Stimulated activated CD4-positive, alpha-beta T cell treated with anti-CD3 and anti-CD28 coated beads, Interleukin-15, amount 100 ng/mL, for 48 hours (primary cell): ENCODE results near the gene SPOPL.
A peak's percentile ranks its signal among the peaks of the same experiment; 100 is the strongest.
"Not testable (repeated sequence)": the region's sequence is repeated elsewhere in the genome, so short reads cannot be mapped to it uniquely, and the experiment has no call there.

Source experiments
- DNase-seq, 2 donors: peaks; one replicate each; pipeline ENCODE4 v3.0.0-alpha.2; 2020; ENCODE audit warnings: low read depth in 2 of 2

The SPOPL gene

DNA sequence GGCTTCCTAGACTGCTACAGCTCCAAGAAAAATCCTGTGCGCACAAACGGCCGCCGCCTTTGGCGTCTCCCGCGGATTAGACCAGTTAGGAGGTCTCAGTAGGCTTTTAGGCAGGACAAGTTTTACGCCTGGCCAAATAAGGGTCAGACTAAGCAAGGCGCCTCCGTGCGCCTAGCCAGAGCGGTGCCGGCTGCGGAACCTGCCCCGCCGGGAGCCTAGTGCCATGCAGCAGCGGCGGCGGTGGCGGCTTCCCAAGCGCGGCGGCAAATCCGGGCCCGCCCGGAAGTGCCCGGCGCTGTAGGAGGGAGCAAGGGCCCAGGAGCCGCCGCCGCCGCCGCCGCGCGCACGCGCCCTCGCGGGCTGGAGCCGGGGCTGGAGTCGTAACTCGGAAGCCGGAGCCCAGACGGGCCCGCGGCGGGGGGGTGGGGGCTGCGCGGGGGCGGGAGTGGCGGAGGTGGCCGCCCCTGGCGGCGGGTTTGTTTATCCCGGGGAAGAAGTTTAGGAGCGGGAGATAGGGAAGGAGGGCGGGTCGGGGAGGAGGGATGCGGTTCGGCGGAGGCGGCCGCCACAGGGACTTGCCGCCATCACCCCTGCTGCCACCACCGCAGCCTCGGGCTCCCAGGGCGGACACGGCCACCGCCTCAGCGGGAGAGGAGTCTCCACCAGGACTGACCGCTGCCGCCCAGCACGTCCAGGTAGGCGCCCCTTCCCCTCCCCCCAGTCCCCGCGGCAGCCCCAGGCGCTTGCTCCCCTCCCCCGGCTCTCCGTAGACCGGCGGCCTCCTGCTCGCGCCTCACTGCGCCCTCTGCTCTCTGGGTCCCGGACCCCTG, at the start of gene SPOPL:
TSS of gene SPOPL (plus strand) at position 346 of the 830 bp plus-strand sequence. CDS start 48,447 bp downstream, outside the sequence.
- peak; percentile 69 to 75 for DNase-seq

DNA sequence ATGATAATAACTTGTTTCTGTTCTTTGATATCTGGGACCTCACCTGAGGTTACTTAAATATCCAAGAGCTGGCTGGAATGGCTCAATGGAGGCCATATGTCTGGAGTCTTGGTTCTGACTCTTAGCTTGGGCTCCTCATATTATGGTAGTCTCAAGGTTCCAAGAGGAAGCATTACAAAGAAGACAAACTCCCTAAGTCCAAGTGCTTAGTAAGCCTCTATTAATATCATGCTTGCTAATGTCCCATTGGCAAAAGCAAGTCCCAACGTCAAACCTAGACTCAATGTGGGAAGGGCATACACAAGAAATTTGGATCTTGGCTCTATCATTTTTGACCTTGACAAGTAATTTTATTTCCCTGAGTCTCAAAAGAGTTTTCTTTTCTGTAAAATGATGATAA, 49.2 kb upstream of the SPOPL start:
- DNase-seq, result no peak

DNA sequence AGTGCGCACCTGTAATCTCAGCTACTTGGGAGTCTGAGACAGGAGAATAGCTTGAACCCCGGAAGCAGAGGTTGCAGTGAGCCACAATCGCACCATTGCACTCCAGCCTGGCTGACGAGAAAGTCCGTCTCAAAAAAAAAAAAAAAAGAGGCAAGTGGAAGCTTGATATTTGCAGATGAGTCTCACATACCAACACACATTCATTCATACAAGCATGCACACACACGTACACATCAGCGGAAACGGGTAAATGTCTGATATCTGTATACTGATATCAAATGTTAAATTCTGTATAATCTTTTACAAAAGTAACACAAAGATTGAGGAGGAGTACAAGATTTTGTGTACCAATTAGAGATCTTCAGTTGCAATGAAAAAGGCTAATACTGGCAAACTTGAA, 47.8 kb upstream of the SPOPL start:
- DNase-seq, result no peak

DNA sequence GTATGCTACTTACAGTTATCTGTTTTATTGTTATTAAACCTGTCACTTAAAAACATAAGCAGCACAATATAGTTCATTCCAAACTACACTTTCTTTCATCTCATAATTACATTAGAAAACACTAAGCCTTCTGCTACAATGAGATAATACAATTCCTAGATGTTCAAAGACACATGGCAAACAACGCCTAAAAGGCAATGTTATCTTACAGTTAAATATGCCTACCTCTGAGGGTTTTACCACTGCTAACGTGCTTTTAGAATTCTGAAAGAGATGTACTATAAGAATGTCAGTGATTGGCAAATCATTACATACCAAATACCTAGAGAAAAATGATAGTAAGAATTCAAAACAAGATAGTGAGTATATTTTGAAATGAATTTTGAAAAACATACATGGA, 46.8 kb upstream of the SPOPL start:
- DNase-seq, result no peak

DNA sequence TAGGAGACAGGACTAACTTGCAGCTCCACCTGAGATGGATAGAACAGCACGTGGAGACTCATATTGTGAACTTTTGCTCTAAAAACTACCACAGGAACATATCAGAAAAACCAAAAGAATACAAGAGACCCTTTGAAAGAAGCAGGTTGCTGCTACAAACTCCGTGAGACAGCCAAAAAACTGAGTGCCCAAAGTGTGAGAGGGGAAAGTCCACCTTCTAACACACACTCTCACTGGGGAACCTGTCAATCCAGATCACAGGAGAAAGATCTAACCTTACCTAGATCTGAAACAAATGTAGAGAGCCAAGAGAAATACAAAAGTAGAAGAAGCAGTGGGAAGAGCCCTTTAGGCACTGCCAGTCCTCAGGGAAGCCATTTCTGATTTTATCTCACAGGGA, 46.3 kb upstream of the SPOPL start:
- DNase-seq, result no peak

DNA sequence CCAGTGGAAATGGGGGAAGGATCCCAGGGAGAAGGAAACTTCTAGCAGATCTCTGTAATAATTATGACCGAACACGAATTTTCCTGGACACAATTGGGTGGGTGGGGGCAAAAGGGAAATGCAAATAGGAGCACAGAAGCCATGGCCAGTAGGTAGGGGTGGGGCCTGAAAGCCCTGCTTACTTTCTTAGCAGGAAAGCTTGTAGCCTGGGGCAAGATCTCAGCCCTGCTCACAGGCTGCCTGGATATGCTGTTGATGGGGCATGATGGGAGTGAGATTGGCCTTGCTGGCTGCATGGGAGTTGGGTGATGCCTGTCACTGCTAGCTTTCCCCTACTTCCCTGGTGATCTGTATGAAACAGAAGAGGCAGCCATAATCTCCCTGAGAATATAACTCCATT, 45.9 kb upstream of the SPOPL start:
- DNase-seq, result no peak

DNA sequence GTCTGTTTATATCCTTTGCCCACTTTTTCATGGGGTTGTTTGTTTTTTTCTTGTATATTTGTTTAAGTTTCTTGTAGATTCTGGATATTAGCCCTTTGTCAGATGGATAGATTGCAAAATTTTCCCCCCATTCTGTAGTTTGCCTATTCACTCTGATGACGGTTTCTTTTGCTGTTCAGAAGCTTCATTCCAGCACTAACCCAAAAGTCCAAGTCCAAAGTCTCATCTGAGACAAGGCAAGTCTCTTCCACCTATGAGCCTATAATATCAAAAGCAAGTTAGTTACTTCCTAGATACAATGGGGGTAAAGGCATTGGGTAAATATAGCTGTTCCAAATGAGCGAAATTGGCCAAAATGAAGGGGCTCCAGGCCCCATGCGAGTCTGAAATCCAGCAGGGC, 38.9 kb upstream of the SPOPL start:
- not testable (repeated sequence) for DNase-seq

DNA sequence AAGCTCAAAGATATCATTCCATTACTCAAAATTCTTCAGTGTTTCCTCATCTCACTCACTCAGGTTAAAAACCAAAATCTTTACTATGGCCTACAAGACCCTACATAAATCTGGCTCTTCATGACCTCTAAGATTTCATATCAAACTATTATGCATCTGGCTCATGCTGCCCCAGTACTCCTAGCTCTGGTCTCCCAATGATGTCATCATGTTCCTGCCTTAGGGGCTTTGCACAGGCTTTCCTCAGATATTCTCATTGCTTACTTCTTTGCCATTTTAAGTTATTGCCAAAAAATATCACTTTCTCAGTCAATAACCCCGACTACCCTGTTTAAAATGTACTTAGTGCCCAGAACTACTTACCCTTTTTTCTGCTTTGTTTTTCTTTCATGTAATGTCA, 33.0 kb upstream of the SPOPL start:
- DNase-seq, result no peak

DNA sequence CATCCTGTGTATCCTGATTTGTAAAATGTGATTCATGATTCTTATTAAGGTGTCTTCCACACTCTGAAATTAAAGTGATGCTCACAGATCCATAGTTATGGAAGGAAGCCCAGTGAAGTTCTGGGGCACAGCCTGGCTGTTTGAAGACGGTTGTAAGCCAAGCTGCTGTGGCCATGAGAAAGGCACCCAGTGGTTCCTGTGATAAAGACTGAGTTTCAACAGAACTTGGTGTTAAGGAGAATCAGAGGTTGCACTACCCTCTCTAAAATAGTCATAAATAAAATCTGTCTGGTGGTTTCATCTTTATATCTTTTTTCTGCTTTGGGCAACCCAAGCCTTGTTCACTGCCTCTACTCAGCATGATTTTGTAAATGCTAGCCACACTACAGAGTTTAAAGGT, 32.2 kb upstream of the SPOPL start:
- DNase-seq, result no peak

DNA sequence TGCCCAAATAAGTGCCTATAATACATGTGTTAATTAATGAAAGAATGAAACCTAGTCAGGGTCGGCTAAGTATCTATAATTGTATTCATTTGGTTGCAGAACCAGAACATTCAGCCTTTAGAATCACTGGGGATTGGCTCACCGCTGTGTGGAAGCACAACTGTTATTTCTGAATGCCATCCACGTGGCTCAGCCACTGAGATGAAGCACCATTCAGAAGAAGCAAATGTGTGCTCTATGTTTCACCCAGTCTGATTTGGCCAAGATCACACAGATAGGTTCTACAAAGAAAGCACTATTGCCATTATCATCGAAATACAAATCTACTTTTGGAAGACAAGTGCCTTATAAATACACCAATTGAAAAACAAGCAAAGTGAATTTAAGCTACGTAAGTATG, 30.6 kb upstream of the SPOPL start:
- no peak for DNase-seq

DNA sequence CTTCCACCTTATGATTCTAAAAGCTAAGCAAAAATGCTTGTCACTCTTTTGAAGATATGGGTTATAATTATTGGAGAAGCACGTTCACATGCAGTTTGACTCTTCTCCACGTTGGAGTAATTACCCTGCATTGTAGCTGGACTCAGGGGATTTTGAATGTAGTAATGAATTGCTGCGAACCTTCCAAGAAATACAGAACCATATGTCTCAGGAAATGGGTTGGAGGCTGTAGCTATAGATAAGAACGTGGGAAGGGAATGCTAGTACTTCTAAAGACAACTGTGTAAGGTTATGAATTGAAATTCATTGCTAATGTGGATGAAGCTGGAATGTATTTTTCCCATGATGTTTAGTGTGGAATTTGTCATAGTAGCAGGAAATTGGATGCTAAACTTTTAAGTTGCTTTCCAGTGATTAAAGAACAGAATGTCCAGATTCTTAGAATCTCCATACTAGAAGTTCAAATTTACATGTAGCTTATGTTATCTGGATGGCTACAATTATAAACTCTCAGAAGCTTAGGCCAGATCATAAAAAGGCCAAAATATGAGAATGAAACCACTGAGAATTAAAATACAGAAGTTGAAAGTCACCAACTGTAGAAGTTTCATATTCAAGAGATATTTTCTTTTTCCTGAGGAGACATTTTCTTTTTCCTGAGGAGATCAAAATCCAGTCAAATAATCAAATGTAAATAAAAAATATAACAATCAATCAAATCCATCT, 27.3 kb upstream of the SPOPL start:
- no peak for DNase-seq

DNA sequence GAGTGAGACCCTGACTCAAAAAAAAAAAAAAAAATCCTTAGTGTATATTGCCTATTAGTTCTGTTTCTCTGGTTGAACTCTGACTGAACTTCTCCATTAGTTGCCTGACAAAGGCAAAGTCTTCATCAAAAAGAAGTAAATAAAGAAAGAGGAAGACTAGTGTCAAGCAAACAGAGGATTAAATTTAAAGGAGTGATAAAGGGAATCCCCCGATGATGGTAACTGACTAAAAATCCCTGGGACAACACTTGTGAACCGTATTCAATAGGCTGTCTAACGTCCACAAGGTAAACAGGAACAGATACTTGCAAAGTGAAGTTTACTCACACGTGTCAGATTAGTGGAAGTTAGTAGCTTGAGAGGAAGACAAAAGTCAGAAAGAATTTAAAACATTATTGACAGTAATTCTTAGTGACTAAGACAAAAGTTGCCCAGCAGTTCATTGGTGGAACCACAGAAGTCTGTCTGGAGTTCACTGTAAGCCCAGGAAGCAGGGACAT, 26.2 kb upstream of the SPOPL start:
- DNase-seq, result no peak

DNA sequence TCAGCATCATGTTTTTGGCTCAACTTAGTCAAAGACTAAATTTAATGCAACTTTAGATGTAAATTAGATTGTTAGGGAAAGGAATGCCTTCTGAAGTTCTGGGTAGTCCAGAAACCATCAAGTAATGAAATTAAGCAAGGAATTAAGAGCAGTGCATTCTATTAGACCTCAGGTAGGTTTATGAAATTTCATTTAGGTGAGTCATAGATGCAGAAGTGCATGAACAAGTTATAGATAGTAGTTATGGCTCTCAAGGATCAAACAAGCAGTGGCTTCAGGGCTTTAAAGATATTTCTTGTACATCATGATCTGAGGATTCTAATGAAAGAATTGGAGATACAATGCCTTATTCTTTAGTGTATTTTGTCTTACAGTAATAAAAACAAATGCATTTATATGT, 25.4 kb upstream of the SPOPL start:
- no peak for DNase-seq

DNA sequence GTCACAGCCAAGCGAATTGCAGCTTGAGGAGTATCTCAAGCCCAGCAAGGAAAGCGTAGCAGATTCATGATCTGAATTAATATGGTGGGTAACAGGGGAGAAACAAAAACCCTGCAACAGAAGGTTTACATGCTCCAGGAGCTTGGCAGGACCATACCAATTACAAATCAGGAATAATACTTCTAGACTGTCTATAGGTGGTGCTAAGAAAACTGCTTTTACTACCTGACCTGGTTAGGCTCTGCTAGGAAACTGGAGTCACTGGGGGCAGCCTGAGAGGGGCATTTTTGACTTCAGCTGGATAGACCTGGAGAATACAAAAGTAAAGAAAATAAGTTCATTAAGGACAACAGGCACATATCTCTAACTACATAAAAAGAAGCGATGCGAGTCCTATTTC, 24.6 kb upstream of the SPOPL start:
- DNase-seq, result no peak

DNA sequence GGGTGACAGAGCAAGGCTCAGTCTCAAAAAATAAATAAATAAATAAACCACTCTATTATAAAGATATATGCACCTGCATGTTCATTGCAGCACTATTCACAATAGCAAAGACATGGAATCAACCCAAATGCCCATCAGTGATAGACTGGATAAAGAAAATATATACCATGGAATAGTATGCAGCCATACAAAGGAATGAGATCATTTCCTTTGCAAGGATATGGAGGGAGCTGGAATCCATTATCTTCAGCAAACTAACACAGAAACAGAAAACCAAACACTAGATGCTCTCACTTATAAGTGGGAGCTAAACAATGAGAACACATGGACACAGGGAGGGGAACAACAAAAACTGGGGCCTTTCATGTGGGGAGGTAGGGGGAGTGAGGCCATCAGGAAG, 18.8 kb upstream of the SPOPL start:
- not testable (repeated sequence) for DNase-seq

DNA sequence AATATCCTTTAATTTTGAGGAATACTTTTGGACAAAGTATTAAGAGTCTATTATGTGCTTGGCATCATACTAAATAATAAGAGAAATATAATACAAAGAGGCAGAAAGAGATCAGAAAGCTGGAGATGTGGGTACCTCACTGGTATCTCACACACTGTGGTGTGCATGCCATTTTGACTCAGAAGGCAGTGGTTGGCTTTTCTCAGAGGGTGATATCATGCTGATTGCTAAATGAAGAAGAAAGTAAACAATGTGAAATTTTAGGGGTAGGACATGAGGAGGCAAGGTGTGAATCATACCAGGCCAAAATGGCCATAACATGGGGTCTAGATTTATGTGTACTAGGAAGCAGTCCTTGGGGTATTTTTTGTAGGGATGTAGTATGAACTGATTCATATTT, 16.6 kb upstream of the SPOPL start:
- no peak for DNase-seq

DNA sequence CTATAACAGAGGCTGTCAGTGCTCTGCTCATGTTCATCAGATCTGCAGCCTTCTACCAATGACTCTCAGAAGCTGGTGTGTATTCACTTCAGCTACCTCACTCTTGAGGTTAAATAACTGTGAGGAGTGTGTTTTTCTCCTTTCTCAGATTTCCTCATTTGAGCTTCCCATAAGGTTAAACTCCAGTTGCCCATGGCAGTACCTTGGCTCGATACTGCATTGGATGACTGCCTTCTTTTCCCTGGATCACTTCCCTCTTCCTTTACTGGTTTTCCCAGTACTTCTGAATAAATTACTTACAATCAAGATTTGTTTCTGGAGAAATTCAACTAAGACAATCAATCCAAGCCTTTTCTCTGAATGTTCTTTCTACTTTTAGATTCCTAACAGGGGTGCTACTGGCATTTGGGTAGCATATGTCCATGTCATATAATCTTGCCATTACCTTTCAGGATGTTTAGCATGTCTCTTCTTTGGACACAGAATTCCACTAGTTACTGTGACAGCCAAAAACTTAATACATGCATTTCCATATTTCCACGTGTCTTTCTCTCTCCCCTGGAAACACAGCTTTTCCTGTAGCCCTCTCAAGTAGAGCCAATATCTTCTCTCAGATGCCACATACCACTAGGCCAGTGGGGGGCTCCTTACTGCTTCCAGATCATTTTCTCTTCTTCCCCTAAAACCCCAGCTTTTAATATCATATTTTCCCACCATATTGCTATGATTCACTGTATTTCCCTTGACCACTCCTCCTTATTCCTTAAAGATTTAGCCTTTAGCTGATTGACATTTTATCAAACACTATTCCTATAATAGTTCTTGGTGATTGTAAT, 15.0 kb upstream of the SPOPL start:
- no peak for DNase-seq

DNA sequence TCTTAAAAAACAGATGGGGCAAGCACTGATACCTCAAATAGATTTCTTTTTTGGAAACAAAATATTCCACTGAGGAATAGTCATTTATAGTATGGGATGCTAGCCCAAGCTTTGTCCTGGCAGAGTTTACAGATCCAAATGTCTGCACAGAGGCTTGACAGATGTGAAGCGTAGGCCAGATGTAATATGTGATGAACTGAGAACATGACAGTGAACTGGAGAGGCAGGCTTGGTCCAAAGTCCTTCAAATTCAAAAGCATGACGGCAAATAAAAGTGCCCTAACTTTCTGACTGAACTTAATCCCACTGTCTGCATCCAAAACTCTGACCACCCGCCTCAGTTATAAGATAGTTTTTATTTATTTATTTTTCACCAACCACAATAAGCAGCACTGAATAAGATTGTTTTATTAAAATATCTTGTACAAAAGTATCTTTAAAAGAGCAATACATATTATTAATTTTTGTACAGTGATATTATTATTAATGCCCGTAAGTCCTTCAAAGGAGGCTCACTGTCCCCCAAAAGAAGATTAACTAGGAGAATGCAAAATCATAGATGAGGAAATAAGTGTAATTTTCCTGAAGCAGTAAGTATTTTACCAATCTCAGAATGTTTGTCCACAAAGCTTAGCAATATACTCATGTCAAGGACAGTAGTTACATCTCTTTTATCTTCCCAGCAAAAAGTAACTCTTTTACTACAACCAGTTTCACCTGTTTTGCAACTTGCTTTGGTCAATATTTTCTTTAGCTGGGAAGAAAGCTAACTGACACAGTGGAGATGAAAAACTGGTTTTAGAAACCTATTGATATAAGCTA, 10.7 kb upstream of the SPOPL start:
- DNase-seq, result no peak

DNA sequence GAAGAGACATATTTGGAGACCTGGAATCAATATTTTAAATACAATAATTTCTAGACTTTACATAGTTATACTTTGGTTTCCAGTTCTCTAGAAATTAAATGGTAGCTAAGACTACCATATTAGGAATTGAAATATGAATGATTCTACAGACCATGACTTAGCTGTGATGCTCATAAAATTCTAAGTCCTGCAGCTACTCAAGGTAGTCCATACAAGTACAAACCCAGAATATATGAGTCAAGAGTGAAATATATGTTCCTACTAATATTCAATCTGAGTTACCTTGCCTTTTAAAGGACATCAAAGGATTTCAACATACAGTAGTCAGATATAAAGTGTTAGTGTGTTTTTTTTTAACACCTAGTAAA, 10.1 kb upstream of the SPOPL start:
- no peak for DNase-seq

DNA sequence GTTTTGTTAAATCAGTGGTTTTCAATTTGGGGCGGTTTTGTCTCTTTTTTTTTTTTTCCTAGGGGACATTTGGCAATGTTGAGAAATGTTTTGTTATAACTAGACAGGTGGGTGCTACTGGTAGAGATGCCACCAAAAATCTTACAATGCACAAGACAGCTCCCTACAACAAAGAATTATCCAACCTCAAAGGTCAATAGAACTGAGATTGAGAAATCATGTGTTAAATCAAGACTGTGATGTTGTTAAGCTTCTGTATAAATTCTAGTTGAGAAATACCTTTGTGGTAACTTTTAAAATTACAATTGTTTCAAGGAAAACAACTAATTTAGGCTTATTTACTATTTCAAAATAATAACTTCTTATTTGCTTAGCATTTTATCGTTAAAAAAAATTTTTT, 9.4 kb upstream of the SPOPL start:
- no peak for DNase-seq

DNA sequence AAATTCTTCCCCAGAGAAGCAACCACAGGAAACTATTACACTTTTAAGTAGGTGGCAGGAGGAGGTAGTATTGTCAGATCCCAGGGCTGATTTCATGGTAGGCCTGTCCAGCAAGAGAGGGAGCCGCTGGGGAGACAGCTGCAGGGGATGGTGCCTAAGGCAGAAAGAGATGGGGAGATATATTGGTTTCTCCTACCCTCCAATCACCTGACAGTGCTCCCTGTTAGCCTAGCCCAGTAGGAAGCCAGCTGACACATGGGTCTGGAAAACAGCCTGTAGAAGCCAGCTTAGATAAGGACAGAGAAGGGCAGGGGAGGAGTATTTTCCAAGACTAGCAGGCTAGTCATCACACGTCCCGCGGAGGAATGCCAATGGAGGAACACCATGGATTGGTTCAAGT, 8.2 kb upstream of the SPOPL start:
- DNase-seq, result no peak
